ENCODE results near the gene TEP1. TPM values are rescaled to one million over a fixed set of nuclear protein-coding genes. Genes with fewer than 3 reads are reported as not detected.

TEP1 gene
- total RNA-seq, 1 donor from 2014 or later: 24.6 TPM

- peaks cover 17% of the 10 kb centered on the region for H3K4me1 ChIP-seq
- peak within 1 kb of the TSS; percentile 79 for H3K27ac ChIP-seq
- no peaks in the 10 kb centered on the region for H3K36me3 ChIP-seq
- no peaks in the 10 kb centered on the region for H3K27me3 ChIP-seq
- no peaks in the 10 kb centered on the region for H3K9me3 ChIP-seq
- no peak for DNase-seq (ENCODE audit: extremely low spot score in 2 of 2)
- intact Hi-C loops (cut with DNase I): no loop called here
- no peak for TF ChIP-seq POLR2AphosphoS5 (IDR thresholded peaks at IDR 0.05; ENCODE audit: insufficient read depth in 1 of 2, low read depth in 1 of 2)
- TF ChIP-seq POLR2A (IDR thresholded peaks at IDR 0.05): no peak
- TF ChIP-seq, protein P1, sequence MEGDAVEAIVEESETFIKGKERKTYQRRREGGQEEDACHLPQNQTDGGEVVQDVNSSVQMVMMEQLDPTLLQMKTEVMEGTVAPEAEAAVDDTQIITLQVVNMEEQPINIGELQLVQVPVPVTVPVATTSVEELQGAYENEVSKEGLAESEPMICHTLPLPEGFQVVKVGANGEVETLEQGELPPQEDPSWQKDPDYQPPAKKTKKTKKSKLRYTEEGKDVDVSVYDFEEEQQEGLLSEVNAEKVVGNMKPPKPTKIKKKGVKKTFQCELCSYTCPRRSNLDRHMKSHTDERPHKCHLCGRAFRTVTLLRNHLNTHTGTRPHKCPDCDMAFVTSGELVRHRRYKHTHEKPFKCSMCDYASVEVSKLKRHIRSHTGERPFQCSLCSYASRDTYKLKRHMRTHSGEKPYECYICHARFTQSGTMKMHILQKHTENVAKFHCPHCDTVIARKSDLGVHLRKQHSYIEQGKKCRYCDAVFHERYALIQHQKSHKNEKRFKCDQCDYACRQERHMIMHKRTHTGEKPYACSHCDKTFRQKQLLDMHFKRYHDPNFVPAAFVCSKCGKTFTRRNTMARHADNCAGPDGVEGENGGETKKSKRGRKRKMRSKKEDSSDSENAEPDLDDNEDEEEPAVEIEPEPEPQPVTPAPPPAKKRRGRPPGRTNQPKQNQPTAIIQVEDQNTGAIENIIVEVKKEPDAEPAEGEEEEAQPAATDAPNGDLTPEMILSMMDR (IDR thresholded peaks at IDR 0.05): no peak
- H3K4me3 ChIP-seq: peak within 1 kb of the TSS; percentile 40 to 43
These were observed 22.5 kb upstream of the TEP1 start, which contains the start of gene KLHL33 for GRCh38 chr14:20435582-20436362. Gene KLHL33 (minus strand): TSS chr14:20436166. CDS start chr14:20435811, 355 bp downstream.

DNA sequence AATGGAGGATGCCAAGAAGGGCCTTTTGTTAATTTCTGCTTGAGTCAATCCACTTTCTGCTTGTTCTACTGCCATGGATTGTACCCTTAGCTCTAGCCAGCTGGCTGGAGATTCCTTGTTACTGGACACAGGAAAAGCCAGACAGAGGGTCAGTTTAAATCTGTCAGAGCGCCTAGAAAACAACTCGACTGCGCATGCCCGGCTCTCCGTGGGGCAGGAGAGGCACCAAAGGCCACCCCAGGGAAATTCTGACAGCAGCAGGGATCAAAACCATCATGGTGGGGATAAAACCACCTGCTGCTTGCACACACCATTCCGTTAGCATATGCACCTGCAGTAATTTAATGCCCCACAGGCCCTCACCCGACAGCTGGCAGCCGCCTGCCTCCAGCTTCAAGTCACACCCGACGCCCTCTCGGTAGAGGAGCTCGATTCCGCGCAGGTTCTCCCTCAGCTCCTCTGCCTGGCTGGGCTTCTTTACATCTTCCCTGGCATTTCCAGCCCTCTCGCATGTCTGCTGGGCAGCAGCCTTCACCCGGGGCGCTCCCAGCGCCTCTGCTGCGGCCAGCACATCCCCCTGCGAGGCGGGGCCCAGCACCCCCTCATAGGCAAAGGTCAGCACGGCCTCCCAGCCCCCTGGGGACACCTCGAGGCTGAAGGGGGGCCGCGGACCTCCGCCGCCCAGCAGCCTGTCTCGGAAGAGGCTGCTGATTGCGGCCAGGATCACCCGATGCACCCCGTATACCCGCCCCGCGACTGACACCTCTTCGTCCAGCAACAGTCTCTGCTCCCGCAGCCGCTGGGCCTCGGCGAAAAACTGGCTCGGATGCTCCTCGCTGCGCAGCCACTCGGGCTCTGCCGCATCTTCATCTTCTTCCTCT is 21.6 kb upstream of the TEP1 start:
- no peak for DNase-seq (ENCODE audit: extremely low spot score in 2 of 2)
- intact Hi-C loops (cut with DNase I): no loop called here
- Histone ChIP-seq H3K9me3 (no peaks in the 10 kb centered on the region), H3K4me1 (peaks cover 23% of the 10 kb centered on the region), H3K27ac (peak overlapping the region; percentile 79), H3K36me3 (no peaks in the 10 kb centered on the region), H3K27me3 (no peaks in the 10 kb centered on the region), H3K4me3 (peak overlapping the region; percentile 40 to 43)
- TF ChIP-seq, protein P1 (IDR thresholded peaks at IDR 0.05): no peak
- TF ChIP-seq POLR2AphosphoS5 (IDR thresholded peaks at IDR 0.05; ENCODE audit: insufficient read depth in 1 of 2, low read depth in 1 of 2) (no peak), POLR2A (IDR thresholded peaks at IDR 0.05) (no peak)

DNA sequence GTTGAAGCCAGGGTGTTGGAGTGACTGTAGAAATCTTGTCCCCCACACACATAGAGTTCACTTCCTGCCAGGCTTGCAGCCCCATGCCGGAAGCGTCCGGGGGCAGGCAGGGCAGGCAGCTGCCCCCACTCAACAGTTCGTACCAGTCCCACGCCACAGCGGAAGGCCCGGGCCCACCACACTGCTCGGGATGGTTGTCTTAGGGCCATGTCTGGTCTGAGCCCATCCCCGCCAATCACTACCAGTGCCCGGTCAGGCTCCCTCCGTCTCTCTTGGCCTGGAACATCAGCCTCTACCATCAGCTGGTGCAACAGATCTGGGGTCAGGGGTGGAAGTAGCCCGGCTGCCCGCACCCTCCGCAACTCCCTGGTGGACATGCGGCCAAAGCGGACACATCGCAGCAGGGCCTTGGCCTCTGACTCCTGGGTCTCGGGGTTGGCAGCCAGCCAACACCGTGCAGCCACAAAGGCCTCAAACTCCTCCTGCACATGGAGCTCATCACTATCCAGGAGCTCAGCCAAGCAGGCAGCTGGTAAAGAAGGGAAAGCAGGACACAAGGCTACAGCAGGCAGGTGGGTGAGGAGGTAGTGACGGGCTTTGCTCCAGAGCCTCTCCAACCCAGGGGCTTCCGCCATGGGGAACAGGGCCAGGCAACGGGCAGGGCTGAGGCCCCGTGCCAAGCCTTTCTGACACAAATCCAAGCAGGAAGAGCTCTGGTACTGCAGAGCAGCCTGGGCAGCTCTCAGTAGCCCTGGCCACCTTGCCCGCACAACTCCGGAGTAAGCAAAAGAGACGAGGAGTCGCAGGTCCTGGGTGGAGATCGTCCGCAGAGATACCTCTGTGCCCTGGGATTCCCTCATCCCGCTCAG is 16.7 kb upstream of the TEP1 start:
- Histone ChIP-seq H3K27ac (no peak overlapping the region), H3K4me3 (no peak overlapping the region)

GRCh38 chr14:20428802-20429201 is 15.5 kb upstream of the TEP1 start:
- no peaks in the 10 kb centered on the region for H3K36me3 ChIP-seq
- TF ChIP-seq, protein P1 (IDR thresholded peaks at IDR 0.05): no peak
- TF ChIP-seq POLR2AphosphoS5 (IDR thresholded peaks at IDR 0.05; ENCODE audit: insufficient read depth in 1 of 2, low read depth in 1 of 2) (no peak), POLR2A (IDR thresholded peaks at IDR 0.05) (no peak)
- no peaks in the 10 kb centered on the region for H3K27me3 ChIP-seq
- no peaks in the 10 kb centered on the region for H3K9me3 ChIP-seq
- H3K4me1 ChIP-seq: peaks cover 9% of the 10 kb centered on the region
- no peak overlapping the region for H3K4me3 ChIP-seq
- H3K27ac ChIP-seq: no peak overlapping the region
- intact Hi-C loops (cut with DNase I): no loop called here
- DNase-seq (ENCODE audit: extremely low spot score in 2 of 2): no peak

More for the DNA sequence above, 16.7 kb upstream of the TEP1 start:
- no peaks in the 10 kb centered on the region for H3K36me3 ChIP-seq
- intact Hi-C loops (cut with DNase I): no loop called here
- H3K9me3 ChIP-seq: no peaks in the 10 kb centered on the region
- TF ChIP-seq POLR2AphosphoS5 (IDR thresholded peaks at IDR 0.05; ENCODE audit: insufficient read depth in 1 of 2, low read depth in 1 of 2): no peak
- no peak for TF ChIP-seq POLR2A (IDR thresholded peaks at IDR 0.05)
- TF ChIP-seq, protein P1 (IDR thresholded peaks at IDR 0.05): no peak
- H3K4me1 ChIP-seq: peaks cover 19% of the 10 kb centered on the region
- no peak for DNase-seq (ENCODE audit: extremely low spot score in 2 of 2)
- H3K27me3 ChIP-seq: no peaks in the 10 kb centered on the region

Measured in vagina (tissue), 2 donors.